Thoracic aorta (tissue), 2 donors: ENCODE results near the gene LZTR1. TPM values are rescaled to one million over a fixed set of nuclear protein-coding genes. Genes with fewer than 3 reads are reported as not detected.

Experiments used
- ATAC-seq: fragments of 150-250 bp; one replicate; pipeline ENCODE4 v1.8.0; 2017; ENCODE audit warnings: low read depth; ENCODE audit not compliant: insufficient number of reproducible peaks, low FRiP score
- DNase-seq: peaks from one replicate; pipeline ENCODE4 v3.0.0-alpha.2; 2020; ENCODE audit warnings: low spot score
- H3K27ac ChIP-seq, 2 donors: fragments of 200-600 bp; sonication (generic); 1 replicate in 1 of 2; 2 replicates in 1 of 2; pipeline ENCODE4 v1.5.1; 2016; ENCODE audit warnings: mild to moderate bottlenecking in 2 of 2, moderate library complexity in 2 of 2
- H3K27me3 ChIP-seq: fragments of 200-600 bp; sonication (generic); replicated peaks from 2 replicates; pipeline ENCODE4 v1.6.0; 2016; ENCODE audit warnings: mild to moderate bottlenecking; ENCODE audit not compliant: insufficient read depth
- H3K36me3 ChIP-seq: fragments of 200-600 bp; sonication (generic); one replicate; pipeline ENCODE4 v1.5.1; 2016
- H3K4me1 ChIP-seq, 2 donors: fragments of 200-600 bp; sonication (generic); 1 replicate in 1 of 2; 2 replicates in 1 of 2; pipeline versions ENCODE4 v1.5.1 to v1.6.0; 2016; ENCODE audit warnings: low read depth in 2 of 2, mild to moderate bottlenecking in 1 of 2; ENCODE audit not compliant: control insufficient read depth in 1 of 2
- H3K4me3 ChIP-seq: fragments of 200-600 bp; sonication (generic); 2 replicates; pipeline ENCODE4 v1.5.1; 2016; ENCODE audit warnings: mild to moderate bottlenecking
- H3K9me3 ChIP-seq: fragments of 200-600 bp; sonication (generic); 2 replicates; pipeline ENCODE4 v1.5.1; 2016
- CTCF ChIP-seq: fragments of 200-600 bp; sonication (generic); IDR thresholded peaks from one replicate; pipeline ENCODE4 v1.5.1; 2019; ENCODE audit warnings: antibody characterized with exemption
- total RNA-seq, 2 donors: library from RNA; depleted of rRNA; stranded (reverse); fragments of >200 nt; gene quantifications; one replicate each; pipeline versions ENCODE4 v1.1.0 to v1.2.3, GENCODE V29; 2016

Gene LZTR1
- total RNA-seq, 2 donors from 2014 or later: 96.2 to 105 TPM

GRCh38 chr22:20974336-20974955 is 7.7 kb upstream of the LZTR1 start:
- Histone ChIP-seq H3K9me3 (peaks cover 7% of the 10 kb centered on the region), H3K36me3 (no peaks in the 10 kb centered on the region), H3K27me3 (no peaks in the 10 kb centered on the region), H3K27ac (no peak overlapping the region), H3K4me3 (no peak overlapping the region), H3K4me1 (peaks cover 0 to 1% of the 10 kb centered on the region in 2 donors)
- no peak for DNase-seq
- no peak for ATAC-seq
- TF ChIP-seq CTCF: no peak

GRCh38 chr22:20975541-20976290 is 6.4 kb upstream of the LZTR1 start:
- DNase-seq (no peak), ATAC-seq (no peak)
- Histone ChIP-seq H3K4me1 (peaks cover 0 to 11% of the 10 kb centered on the region in 2 donors), H3K27me3 (no peaks in the 10 kb centered on the region), H3K9me3 (peaks cover 7% of the 10 kb centered on the region), H3K4me3 (no peak overlapping the region), H3K36me3 (no peaks in the 10 kb centered on the region), H3K27ac (no peak overlapping the region)
- no peak for TF ChIP-seq CTCF

- Histone ChIP-seq H3K4me1 (peaks cover 4 to 18% of the 10 kb centered on the region in 2 donors), H3K4me3 (no peak overlapping the region), H3K27me3 (no peaks in the 10 kb centered on the region), H3K9me3 (peaks cover 7% of the 10 kb centered on the region), H3K36me3 (no peaks in the 10 kb centered on the region), H3K27ac (no peak overlapping the region)
- TF ChIP-seq CTCF: no peak
- ATAC-seq (no peak), DNase-seq (no peak)
These were observed 5.7 kb upstream of the LZTR1 start for GRCh38 chr22:20976291-20976877.

GRCh38 chr22:20977019-20977418 is 5.1 kb upstream of the LZTR1 start:
- Histone ChIP-seq H3K27ac (no peak overlapping the region), H3K4me3 (no peak overlapping the region), H3K36me3 (no peaks in the 10 kb centered on the region), H3K9me3 (peaks cover 7% of the 10 kb centered on the region), H3K4me1 (peaks cover 7 to 21% of the 10 kb centered on the region in 2 donors), H3K27me3 (no peaks in the 10 kb centered on the region)
- DNase-seq (no peak), ATAC-seq (no peak)
- TF ChIP-seq CTCF: no peak

- no peaks in the 10 kb centered on the region for H3K36me3 ChIP-seq
- no peak overlapping the region for H3K4me3 ChIP-seq
- no peak overlapping the region for H3K27ac ChIP-seq
- no peak for TF ChIP-seq CTCF
- peaks cover 7 to 21% of the 10 kb centered on the region in 2 donors for H3K4me1 ChIP-seq
- peaks cover 7% of the 10 kb centered on the region for H3K9me3 ChIP-seq
- no peak for ATAC-seq
- DNase-seq: no peak
- H3K27me3 ChIP-seq: no peaks in the 10 kb centered on the region
These were observed 4.5 kb upstream of the LZTR1 start for GRCh38 chr22:20977516-20978170.
